GM18499 (cell line): ENCODE measurements around the gene RASA1.

Experiments
- ATAC-seq: cut with Tn5 transposase; IDR thresholded peaks from one replicate; pipeline ENCODE4 v1.9.1; 2021; ENCODE audit warnings: moderate number of reproducible peaks; ENCODE audit not compliant: insufficient read depth, unreplicated experiment

The RASA1 gene

DNA sequence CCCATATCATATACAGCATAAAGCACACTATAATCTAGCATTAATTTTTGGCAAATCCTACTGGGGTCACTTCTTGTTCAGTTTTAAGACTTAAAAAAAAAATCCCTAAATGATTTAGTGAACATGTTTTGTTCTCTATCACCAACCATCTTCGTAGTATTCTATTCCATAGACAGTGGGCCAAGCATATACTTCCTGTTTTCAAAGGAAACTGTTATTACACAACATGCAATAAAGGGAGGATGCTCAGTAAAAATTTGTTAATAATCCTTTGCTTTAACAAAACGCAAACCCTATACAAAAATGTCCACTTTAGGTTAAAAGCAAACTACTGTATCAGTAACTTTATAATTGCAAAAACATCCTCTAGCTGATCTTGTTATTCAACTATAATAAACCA, 132.0 kb downstream of the RASA1 start:
- ATAC-seq: no peak

DNA sequence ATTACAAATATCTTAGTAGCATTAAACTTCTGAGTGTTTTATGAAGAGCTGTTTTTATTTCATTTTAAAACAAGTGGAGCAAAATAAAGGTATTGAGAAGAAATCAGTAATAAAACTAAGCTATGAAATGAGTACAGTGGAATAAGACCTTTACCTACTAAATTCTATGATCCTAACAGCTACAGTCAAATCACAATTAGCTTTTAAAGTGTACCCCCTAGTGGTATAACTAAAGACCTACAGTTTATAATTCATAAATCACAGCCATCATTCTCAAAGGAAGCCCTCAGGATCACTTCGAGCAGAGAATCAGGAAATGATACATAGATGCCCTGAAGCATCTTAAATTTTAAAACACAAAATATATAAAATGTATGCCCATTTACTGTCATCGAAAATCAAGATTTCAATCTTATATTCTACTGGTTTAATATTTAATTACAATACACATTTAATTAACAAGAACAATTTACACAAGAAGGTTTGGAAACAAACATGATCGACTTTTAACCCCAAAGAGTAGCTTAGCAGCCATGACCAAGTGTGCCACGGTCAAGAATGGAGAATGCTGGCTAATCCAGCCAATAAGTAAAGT, 132.7 kb downstream of the RASA1 start:
- ATAC-seq: no peak

DNA sequence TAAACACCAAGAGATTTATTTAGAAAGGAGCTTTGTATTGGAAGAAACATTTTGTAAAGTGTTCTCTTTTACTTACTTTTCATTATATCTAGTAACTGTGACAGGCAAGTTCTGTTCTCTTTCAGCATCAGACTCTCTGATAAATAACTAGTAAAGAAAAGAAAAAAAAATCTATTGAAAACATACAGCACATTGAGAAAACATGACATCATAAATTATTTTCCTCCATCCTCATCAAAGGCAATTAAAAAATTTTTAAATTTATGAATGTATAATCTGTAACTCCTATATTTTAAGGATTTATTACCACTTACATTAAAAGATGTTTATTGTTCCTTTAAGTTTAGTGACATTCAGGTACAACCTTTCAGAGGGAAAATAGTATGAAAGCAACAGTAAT, 133.9 kb downstream of the RASA1 start:
- ATAC-seq: no peak

DNA sequence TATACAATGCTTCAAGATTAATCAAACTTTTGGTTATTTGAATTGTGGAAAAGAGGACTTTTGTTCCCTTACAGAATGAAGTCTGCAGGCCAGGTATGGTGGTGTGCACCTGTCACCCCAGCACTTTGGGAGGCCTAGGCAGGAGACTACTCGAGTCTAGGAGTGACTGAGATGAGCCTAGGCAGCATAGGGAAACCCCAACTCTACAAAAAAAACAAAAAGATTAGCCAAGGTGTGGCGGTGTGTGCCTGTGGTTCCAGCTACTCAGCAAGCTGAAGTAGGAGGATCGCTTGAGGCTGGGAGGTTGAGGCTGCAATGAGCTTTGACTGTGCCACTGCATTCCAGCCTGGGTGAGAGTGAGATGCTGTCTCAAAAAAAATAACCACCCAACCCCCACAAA, 135.7 kb downstream of the RASA1 start:
- no peak for ATAC-seq

DNA sequence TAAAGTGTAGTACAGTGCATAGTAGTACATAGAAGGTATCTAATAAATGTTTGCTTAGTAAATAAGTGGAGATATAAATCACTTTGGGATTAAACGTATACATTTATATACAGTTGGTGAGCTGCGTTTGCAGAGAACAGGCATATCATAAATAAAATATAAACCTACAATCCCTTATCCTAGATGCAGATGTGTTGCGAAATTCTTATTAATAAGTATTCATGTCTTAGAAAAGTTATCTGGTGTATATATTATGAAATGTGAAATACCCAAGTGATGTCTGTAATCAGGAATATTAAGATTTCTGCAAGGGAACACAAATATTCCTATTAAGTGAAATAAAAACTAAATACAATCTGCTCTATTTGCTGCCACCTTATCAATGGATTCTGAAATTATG, 136.2 kb downstream of the RASA1 start:
- no peak for ATAC-seq

DNA sequence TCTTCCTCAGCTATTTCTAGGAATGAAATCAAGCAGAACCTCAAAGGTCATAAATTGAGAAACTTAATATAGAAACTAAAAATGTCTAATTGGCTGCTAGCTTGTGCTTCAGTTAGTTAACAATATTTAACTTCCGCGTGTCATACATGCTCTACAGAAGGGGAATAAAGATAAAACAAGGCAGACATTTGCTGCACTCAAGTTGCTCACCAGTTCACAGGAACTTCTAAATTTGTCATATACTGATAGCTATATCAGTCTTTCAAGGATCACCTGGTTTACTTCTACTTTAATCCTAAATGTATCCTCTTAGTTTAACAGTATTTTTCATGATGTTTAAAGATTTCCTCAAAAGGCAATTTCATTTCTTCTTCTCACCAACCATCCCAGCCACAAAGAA, 136.7 kb downstream of the RASA1 start:
- ATAC-seq: no peak

DNA sequence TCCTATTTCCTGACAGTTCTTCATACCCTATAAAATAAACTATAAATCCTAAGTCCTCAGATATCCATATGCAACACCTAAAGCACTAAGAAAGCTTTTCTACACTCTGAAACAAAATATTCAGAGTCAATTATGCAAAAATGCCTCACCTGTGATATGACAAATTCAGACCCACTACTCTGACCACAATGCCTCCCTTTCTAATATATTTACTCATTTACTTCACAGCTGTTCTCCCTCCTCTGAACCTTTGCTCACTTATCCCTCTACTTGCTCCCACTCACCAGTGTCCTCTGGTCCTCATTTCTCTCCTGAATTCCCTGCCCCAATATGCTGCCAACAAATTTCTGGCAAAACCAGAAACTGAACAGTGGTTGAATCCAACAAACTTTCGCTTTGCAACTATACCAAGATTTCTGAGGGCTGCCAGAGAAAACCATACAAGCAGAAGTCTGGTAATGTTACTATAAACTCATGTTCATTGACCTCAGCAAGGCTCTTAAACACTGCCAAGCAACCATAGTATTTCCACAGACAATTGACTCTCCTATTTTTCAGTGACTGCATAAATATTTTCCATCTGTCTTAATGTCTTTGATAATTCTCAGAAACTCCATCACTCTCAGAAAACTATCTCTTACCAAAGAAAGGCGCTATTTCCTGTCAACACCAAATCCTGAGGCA, 137.9 kb downstream of the RASA1 start:
- ATAC-seq: no peak

DNA sequence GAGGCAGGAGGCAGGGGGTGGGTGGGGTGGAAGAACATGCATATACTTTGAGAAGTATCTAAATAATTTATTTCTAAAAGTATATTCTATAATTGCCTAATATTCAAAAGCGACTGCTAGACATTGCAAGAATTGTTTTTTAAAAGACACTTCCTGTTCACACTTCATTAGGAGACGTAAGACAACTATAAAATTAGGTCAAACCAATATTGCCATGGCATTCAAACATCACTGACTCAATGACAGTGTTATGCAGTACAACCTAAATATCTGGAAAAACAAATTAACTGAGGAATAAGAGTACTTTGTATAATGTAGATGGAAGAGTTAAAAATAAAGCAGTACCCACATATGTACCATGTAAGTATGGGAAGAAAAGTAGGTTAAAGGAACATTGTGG, 140.5 kb downstream of the RASA1 start:
- ATAC-seq: no peak

DNA sequence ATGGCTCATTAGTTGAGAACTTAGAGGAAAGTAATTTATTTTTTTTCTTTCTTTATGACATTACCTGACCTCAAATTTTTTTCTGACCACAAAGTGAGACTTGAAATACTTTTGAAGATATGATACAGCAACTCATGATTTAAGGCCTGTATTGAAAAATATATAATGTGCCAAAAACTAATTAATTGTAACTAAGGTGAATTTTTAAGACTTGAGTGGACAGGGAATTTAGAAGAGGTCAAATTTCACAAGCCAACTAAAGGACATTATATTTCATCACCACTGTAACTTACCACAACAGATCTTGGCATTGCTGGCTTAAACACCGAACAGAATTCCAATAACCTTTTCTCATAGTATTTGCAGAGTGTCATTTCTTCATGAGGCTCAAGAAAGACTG, 143.2 kb downstream of the RASA1 start:
- ATAC-seq: no peak

DNA sequence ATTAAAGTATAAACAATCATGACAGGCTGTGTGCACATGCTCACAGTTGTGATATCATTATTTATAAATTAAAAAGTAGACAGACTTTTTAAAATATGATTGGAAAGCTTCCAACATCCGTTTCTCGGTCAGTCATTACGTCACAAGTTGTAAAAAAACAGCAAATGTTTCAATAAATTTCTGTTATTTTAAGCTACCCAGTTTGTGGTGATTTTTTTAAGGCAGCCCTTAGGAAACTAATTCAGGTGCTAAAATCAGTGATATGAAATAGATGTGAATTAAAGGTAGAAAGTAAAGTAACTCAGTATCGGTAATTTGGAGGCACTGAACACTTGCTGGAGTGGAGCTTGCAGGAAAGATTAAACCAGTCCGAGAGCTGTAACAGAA, 143.9 kb downstream of the RASA1 start:
- no peak for ATAC-seq

DNA sequence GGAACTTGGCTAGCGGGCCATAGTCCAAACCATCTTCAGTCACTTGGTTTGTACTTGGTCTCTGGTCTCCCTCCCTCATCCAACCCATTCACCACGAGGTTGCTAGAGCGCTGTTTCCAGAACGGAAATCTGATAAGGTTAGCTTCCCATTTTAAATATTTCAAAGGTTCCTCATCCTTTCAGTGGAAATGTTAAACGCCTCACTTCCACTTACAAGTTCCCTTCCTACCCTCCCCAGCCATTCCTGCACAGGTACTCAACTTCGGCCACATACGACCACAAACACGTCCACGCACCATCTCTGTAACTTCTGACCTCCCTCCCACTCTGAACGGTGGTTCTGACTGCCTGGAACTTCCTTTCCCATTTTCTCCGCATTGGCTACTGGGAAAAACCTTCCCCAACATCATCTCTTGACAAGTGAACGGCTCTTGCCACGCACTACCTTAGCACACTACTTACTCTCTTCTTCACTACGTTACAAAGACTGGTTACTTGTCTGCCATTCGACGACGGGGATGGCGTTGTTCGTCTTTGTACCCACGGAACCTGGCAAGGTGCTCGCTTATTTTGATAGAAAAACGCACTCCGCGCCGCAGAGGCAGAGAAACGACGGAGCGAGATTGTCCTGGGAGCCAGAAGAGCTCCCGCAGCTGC, 144.4 kb downstream of the RASA1 start:
- ATAC-seq: no peak

DNA sequence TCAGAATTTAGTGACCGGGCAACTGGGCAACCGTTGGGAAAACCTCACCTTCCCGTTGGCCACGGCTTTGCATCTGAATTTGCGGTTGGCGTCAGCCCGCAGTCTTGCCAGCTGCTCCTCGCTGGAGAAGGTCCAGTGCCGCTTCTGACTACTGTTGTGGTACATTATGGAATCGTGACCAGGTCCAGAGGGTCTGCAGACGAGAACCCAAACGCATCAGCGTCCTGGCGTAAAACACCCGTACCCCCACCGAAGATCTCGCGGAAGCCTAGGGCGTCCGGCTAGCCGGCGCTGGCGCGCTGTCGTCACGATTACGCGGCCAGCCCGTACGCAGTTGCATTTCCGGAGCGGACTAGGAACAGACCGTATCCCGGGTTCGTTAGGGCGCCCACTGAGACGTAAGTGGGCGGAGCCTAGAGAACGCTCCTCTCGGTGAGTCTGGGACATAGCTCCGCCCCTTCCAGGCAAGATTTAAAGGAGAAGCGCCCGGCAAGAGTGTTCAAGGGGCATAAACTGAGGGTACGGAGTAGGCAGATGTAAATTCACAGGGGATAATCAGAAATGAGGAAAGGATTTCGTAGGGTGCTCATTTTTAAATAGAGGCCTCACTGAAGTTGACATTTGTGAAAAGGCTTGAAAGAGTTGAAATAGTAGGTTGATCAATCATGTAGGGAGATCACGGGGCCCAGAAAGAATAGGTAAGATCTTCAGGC, 145.1 kb downstream of the RASA1 start, which contains the start of gene CCNH:
CCNH (minus strand) TSS at position 301 of the 713 bp plus-strand sequence; CDS start at position 165, 136 bp downstream.
- ATAC-seq: peak; percentile 99

DNA sequence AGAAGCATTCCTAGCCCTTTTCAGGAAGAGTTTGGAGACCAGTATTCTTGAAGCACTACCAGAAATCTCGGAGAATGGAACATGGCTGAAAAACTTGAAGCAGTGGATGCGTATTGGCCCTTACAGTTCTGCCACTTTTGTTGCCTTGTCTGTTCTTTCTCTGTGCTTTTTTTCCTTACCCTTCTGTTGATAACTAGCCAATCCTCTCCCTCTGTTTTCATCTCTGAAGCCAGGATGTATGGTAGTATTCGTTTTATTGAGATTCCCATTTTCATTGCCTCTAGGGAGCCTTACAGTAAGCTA, 145.6 kb downstream of the RASA1 start:
- ATAC-seq: no peak

DNA sequence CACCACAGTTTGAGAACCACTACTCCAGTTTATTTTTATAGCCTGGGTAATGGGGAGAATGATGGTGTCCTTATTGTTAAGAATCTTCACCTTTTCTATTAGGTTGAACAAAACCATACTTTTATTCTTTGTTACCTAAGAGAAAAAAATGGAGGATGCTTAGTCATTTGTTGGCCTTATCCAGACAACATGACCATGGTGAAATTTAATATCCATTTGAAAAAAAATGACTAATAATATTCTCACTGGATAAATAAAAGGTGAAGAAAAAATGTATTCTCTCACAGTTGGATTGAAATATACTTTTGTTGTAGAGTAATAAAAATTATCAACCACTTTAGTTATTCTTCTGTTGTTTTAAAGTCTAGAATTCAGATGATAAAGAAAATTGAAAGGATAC, 150.8 kb downstream of the RASA1 start:
- ATAC-seq: no peak

DNA sequence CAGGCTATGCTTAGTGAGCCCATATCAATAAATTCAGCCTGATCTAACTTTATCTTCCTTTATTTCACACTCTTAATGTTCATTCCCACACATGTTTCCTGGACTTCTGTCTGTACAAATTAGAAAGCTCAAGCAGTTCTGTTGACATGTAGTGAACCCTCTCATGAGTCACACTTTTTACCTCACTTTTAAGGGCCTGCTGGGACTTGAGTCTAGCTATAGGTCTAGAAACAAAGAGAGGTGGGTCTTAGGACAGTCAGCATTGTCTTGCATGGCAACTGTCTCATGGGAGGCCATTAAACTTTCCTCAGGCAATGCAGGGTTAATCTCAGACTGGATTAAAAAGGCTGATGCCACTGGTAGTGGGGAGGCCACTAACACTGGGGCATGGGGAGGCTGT, 153.6 kb downstream of the RASA1 start:
- ATAC-seq: no peak

DNA sequence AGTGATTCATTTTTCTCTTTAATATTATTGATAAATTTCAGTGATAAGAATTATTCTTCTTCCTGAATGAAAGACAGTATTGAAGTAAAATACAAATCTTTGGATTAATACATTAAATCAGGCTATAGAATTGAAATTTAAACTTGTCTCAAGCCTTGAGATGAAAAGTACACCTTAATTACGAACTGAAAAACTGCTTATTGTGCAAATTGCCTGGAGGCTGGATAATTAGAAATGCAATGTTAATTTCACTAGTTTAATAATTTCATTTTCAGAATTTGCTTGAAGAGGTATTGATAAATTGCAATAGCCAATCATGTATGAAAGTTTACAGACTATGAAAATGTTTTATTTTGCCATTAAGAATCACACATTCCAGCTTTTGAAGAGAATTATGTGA, 156.1 kb downstream of the RASA1 start:
- ATAC-seq: no peak

DNA sequence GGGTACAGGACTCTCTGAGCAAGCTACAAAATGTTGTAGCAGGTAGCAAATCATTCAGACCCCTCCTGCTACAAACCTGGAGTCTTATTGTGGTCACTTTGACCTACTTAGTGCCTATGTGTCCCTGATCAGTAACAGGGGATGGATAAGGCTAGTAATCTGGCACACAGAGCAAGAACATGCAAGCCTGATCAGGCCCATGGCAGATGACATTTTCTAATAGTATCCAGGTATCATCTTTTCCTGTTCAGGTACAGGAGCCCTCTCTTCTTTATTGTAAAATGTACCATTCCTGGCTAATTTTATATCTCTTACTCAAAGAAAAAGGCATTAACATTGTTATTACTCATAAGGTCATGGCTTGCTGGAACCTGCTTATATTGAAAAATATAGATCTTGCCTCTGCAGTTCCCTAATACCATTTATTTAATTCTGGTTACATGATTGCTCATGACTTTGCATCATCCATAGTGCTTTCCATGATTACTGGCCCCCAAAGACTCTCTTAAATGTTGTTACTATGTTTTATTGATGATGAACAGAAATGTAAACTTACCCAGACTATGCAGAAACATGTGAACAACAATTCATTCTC, 163.3 kb downstream of the RASA1 start:
- no peak for ATAC-seq

DNA sequence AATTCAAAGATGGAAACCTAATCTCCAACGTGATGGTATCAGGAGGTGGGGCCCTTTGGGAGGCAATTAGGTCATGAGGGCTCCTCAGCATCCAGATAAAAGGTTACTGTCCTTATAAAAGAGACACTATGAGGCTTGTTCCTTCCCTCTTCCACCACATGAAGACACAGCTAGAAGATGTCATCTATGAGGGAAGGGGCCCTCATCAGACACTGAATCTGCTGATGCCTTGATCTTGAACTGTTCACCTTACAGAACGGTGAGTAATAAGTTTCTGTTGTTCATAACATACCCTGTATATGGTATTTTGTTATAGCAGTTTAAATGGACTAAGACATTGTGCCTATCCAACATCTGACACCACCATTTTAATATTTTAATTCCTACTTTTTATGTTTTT, 164.8 kb downstream of the RASA1 start:
- ATAC-seq: no peak

DNA sequence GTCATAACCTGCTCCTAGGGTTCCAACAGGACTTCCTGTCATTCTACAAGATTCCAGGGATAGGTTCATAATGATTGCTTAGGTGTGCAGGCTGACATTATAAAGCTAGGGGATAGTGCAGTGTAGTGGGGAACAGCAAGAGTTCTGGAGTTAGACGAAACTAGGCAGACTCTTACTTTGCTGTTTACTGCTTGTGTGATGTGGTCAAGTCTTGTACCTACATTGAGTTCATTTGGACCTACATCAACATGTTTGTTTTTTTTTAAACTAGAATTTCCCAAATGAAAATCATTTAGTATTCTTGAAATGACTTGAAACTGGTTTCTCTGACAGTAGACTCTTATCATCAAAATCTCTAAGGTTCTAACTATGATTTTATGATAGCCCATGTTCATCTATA, 166.3 kb downstream of the RASA1 start:
- no peak for ATAC-seq

DNA sequence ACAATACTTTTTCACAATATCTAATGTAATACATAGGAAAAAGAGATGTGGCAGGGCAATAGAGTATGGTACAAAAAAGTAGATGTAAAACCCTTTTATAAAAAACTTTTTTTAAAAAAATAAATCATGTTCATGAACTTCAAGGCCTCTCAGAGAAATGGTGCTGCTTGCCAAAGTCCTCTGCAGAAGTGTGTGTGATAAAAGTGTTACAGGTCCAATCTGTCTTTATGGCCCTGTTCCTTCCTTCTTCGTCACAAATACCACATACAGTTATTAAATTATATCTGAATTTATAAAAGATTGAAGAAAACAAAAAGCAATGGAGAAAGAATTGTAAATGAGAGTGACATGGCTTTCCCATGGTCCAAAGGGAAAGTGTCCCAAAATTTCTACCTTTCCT, 166.8 kb downstream of the RASA1 start:
- ATAC-seq: no peak

DNA sequence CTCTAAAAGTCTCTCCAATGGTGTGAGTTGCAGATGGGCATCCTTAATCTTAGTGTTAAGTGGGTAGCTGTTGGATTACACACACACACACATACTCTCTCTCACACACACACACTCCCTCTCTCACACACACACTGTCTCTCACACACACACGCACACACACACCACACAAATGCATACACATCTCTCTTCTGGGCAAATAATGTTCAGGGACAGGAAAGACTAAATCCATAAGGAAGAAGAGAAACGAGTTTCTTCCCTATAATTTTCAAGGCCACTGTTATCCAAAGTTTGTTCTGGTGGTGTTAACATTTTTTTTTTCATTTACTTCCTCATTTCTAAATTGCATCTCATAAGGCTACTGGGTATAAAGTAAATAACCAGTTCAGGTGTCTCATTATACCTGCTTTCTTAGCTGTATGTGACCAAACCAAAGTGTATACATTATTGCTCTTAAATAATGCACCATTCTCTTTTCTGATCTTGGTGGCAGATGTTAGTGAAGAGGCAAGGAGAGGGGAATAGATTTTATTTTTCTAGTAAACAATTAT, 167.5 kb downstream of the RASA1 start:
- ATAC-seq: no peak
